Astrocyte of the spinal cord (primary cell): ENCODE measurements around the gene DTX3.

Source experiments
- DNase-seq: peaks from one replicate; pipeline ENCODE4 v3.0.0; 2011; ENCODE audit warnings: low read depth, low spot score
- H3K4me3 ChIP-seq: 2 replicates; pipeline ENCODE4 v1.5.1; 2011; ENCODE audit warnings: low read depth, mild to moderate bottlenecking, low read length, moderate library complexity
- in situ Hi-C: cut with HindIII; loops from 2 replicates; pipeline ENCODE4 v1.10.0; 2017; ENCODE audit warnings: low sequenced_read_pairs
- TF ChIP-seq, protein P1 (sequence below): IDR thresholded peaks from 2 replicates; pipeline ENCODE4 v1.5.1; 2012; ENCODE audit warnings: low read depth, mild to moderate bottlenecking, low read length, inconsistent platforms

DTX3 gene

GRCh38 chr12:57593187-57593586 is 11.4 kb upstream of the DTX3 start:
- in situ Hi-C loops = no loop called here
- no peak for DNase-seq
- TF ChIP-seq, protein P1, sequence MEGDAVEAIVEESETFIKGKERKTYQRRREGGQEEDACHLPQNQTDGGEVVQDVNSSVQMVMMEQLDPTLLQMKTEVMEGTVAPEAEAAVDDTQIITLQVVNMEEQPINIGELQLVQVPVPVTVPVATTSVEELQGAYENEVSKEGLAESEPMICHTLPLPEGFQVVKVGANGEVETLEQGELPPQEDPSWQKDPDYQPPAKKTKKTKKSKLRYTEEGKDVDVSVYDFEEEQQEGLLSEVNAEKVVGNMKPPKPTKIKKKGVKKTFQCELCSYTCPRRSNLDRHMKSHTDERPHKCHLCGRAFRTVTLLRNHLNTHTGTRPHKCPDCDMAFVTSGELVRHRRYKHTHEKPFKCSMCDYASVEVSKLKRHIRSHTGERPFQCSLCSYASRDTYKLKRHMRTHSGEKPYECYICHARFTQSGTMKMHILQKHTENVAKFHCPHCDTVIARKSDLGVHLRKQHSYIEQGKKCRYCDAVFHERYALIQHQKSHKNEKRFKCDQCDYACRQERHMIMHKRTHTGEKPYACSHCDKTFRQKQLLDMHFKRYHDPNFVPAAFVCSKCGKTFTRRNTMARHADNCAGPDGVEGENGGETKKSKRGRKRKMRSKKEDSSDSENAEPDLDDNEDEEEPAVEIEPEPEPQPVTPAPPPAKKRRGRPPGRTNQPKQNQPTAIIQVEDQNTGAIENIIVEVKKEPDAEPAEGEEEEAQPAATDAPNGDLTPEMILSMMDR = no peak
- H3K4me3 ChIP-seq = no peak overlapping the region

GRCh38 chr12:57600395-57600794 is 4.2 kb upstream of the DTX3 start:
- H3K4me3 ChIP-seq = no peak overlapping the region
- TF ChIP-seq, protein P1 = no peak
- in situ Hi-C loops = no loop called here
- DNase-seq = no peak

DNA sequence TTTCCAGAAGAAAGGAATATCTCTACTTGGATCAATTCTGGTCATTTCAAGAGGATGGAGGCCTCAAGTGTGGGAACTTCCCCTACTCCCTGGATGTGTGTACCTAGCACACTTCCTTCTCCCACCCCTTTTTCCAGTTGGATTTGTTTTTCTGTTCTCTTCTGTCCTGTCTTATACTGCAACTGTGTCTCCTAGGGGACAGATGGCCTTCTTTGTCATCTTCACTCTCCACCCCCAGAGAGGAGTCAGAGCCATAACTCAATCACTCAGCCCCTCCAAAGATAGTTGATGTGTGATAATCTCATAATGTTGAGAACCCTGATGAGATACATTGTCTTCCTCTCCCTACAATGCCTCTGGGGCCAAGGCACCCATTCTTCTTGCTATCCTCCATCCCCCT is 2.1 kb upstream of the DTX3 start:
- no peak overlapping the region for H3K4me3 ChIP-seq
- TF ChIP-seq, protein P1 = no peak
- DNase-seq = no peak
- in situ Hi-C loops = no loop called here

- no peak overlapping the region for H3K4me3 ChIP-seq
- in situ Hi-C loops = no loop called here
- DNase-seq = no peak
- TF ChIP-seq, protein P1 = no peak
Observed at GRCh38 chr12:57603324-57603723, 1.3 kb upstream of the DTX3 start.

DNA sequence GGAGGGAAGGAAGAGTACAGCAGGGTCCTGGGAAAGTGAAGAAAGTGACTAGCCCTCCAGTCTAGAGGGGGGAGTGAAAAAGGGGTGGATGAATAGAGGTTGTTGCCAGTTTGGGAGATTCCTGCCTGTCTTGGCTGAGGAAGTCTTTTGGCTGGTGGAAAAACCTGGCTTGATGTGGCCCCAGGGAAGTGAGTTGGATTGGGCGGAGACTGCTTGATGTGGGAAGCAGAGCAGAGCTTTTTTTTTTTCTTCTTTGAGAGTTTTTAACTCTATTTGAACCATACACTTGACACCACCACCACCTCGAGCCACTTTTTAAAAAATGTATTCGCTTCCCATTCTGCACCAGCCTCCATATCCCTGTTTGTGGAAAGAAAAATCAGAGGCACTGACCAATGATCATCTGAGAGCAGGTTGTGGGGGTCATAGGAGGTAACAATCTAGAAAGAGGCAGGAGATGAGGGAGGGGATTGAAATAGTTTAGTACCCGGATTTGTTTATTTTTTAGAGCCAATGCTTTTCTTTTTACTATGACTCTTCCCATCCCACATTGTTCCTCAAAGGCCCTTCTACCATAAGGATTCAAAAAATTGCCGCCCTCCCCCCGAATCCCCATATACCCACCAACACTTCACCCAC is 690 bp upstream of the DTX3 start:
- peak; percentile 48 for DNase-seq
- TF ChIP-seq, protein P1 = no peak
- H3K4me3 ChIP-seq = peak overlapping the region; percentile 80
- in situ Hi-C loops = no loop called here

DNA sequence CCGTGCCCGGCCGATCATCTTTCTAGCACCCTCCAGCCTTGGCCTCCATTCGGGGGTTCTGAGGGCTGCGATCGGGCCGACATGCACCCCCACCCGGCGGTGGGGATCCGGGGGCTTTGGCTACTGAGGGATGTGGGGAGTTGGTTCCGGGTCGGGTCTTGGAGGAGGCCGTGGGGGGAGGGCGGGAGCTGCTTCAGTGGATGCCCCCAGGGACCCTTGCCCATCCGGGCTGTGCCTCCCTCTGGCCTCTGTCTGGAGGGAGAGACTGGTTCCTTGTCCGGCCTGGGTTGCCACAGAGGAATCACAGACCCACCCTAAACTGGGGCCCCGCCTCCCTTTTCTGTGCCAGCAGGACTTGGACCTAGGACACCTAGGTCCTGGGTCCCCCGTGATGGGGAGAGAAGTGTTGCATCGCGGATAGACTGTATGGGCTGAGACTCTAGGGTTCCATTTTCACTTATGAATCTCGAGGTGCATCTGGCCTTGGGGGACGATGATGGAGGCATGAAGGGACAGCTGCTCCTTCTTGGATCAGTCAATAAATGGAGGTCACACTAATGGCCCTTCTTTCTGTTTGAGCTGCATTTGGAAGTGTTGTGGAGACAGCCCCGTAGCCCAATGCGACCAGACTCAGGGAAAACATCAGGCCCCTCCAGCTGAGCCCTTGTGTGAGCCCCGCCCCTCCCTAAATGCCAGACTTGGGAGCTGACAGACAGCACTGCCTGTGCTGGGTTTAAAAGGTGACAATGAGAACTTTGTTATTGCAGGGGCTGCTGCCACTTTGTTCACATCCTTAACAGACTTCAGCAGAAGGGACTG is 577 bp downstream of the DTX3 start:
- DNase-seq = no peak
- in situ Hi-C loops = no loop called here
- TF ChIP-seq, protein P1 = no peak
- H3K4me3 ChIP-seq = peak overlapping the region; percentile 80
